K562 (cell line): ENCODE results near the gene CHAF1A. TPM values are rescaled to one million over a fixed set of nuclear protein-coding genes. Genes with fewer than 3 reads are reported as not detected.

Experiments used
- CBX1 ChIP-seq: sonication (generic); IDR thresholded peaks from 2 replicates; pipeline ENCODE4 v1.6.1; 2016; ENCODE audit warnings: antibody characterized with exemption, low read depth, mild to moderate bottlenecking
- CEBPG ChIP-seq, 3 experiments: fragments of 200-800 bp in 1 of 3; sonication (Bioruptor generic) in 1 of 3; sonication (generic) in 1 of 3; formaldehyde crosslinking in 1 of 3; IDR thresholded peaks in 2 of 3; conservative IDR thresholded peaks in 1 of 3; 2 replicates each; pipeline versions ENCODE4 v1.6.1 to v1.8.0; 2016 to 2022; ENCODE audit warnings: missing compliant biosample characterization in 2 of 3, missing genetic modification characterization in 2 of 3, mild to moderate bottlenecking in 1 of 3, missing genetic modification reagents in 1 of 3
- CTBP1 ChIP-seq: fragments of 450-650 bp; IDR thresholded peaks from 2 replicates; pipeline ENCODE4 v1.6.1; 2016; ENCODE audit warnings: borderline replicate concordance
- GATAD2B ChIP-seq: fragments of 450-650 bp; IDR thresholded peaks from 2 replicates; pipeline ENCODE4 v1.6.1; 2017; ENCODE audit warnings: mild to moderate bottlenecking, borderline replicate concordance
- HNRNPLL ChIP-seq: fragments of 200-400 bp; formaldehyde crosslinking; IDR thresholded peaks from 2 replicates; pipeline ENCODE4 v1.6.1; 2017; ENCODE audit warnings: low read length, low read depth, mild to moderate bottlenecking; ENCODE audit not compliant: poor library complexity, severe bottlenecking
- ILK ChIP-seq: fragments of 450-650 bp; IDR thresholded peaks from 2 replicates; pipeline ENCODE4 v1.6.1; 2016; ENCODE audit warnings: missing genetic modification characterization, low read depth, mild to moderate bottlenecking, missing compliant biosample characterization, moderate library complexity, borderline replicate concordance
- KHSRP ChIP-seq: fragments of 450-650 bp; IDR thresholded peaks from 2 replicates; pipeline ENCODE4 v1.6.1; 2017
- LEF1 ChIP-seq: fragments of 450-650 bp; IDR thresholded peaks from 2 replicates; pipeline ENCODE4 v1.6.1; 2016; ENCODE audit warnings: mild to moderate bottlenecking
- NFE2 ChIP-seq: IDR thresholded peaks from 2 replicates; pipeline ENCODE4 v1.6.1; 2014; ENCODE audit warnings: antibody characterized with exemption, low read depth
- RBM17 ChIP-seq: fragments of 200-400 bp; formaldehyde crosslinking; IDR thresholded peaks from 2 replicates; pipeline ENCODE4 v1.6.1; 2017; ENCODE audit warnings: low read depth, mild to moderate bottlenecking, low read length, borderline replicate concordance
- SREBF1 ChIP-seq: fragments of 150-350 bp; IDR thresholded peaks from 2 replicates; pipeline ENCODE4 v1.6.1; 2014; ENCODE audit warnings: antibody characterized with exemption, low read depth, low read length, borderline replicate concordance
- TAF15 ChIP-seq: fragments of 200-400 bp; formaldehyde crosslinking; IDR thresholded peaks from 2 replicates; pipeline ENCODE4 v1.6.1; 2017; ENCODE audit warnings: mild to moderate bottlenecking, low read depth, low read length, moderate library complexity
- TAF7 ChIP-seq: fragments of 450-650 bp; IDR thresholded peaks from 2 replicates; pipeline ENCODE4 v1.6.1; 2016; ENCODE audit warnings: missing genetic modification characterization, missing compliant biosample characterization
- TEAD1 ChIP-seq, 2 experiments: fragments of 450-650 bp in 1 of 2; sonication (generic) in 1 of 2; formaldehyde crosslinking; IDR thresholded peaks; 2 replicates each; pipeline versions ENCODE4 v1.4.0 to v1.8.0; 2020 to 2022; ENCODE audit warnings: mild to moderate bottlenecking in 2 of 2, missing genetic modification reagents in 1 of 2
- TEAD2 ChIP-seq: fragments of 450-650 bp; IDR thresholded peaks from 2 replicates; pipeline ENCODE4 v1.6.1; 2016; ENCODE audit warnings: missing genetic modification characterization, control low read depth, missing compliant biosample characterization
- TFAP4 ChIP-seq: sonication (generic); formaldehyde crosslinking; IDR thresholded peaks from 2 replicates; pipeline ENCODE4 v1.8.0; 2022; ENCODE audit warnings: missing genetic modification reagents, mild to moderate bottlenecking, moderate library complexity, borderline replicate concordance
- ZEB2 ChIP-seq: fragments of 450-650 bp; IDR thresholded peaks from 2 replicates; pipeline ENCODE4 v1.6.1; 2016
- ZNF398 ChIP-seq: fragments of 250-450 bp; sonication (Bioruptor Pico); IDR thresholded peaks from 2 replicates; pipeline ENCODE4 v1.8.0; 2021; ENCODE audit warnings: moderate library complexity, mild to moderate bottlenecking, inconsistent platforms
- ZNF444 ChIP-seq: fragments of 250-450 bp; sonication (Bioruptor Pico); IDR thresholded peaks from 2 replicates; pipeline ENCODE4 v1.4.0; 2020; ENCODE audit warnings: mild to moderate bottlenecking, moderate library complexity
- ZNF561 ChIP-seq: fragments of 450-650 bp; formaldehyde crosslinking; conservative IDR thresholded peaks from 2 replicates; pipeline ENCODE4 v1.4.0; 2020; ENCODE audit warnings: mild to moderate bottlenecking, moderate library complexity
- polyA plus RNA-seq, 8 experiments: library from polyadenylated mRNA; depleted of rRNA in 4 of 8; stranded (reverse) in 5 of 8; unstranded in 3 of 8; fragments of >200 nt; fragmentation: Nextera tagmentation in 2 of 8; fragmentation: Illumina TruSeq in 1 of 8; extraction: Ambion mirVana in 2 of 8; extraction: Trizol in 1 of 8; gene quantifications; 2 replicates each; pipeline versions ENCODE4 v1.2.1 to v1.2.3, GENCODE V29; 2011 to 2014; ENCODE audit warnings: inconsistent platforms in 1 of 8, missing spikeins in 1 of 8
- total RNA-seq, 7 experiments: library from RNA; depleted of rRNA in 6 of 7; stranded (reverse); fragments of >200 nt in 6 of 7; fragmentation: Illumina TruSeq in 2 of 7; extraction: Trizol in 2 of 7; gene quantifications; 2 replicates each; pipeline versions ENCODE4 v1.2.1 to v1.2.3, GENCODE V29; 2011 to 2021; ENCODE audit warnings: low replicate concordance in 1 of 7
- TF ChIP-seq, protein P1 (sequence below): fragments of 250-450 bp; sonication (Bioruptor Pico); IDR thresholded peaks from 2 replicates; pipeline ENCODE4 v1.8.0; 2022; ENCODE audit warnings: moderate library complexity, mild to moderate bottlenecking, inconsistent platforms
- TF ChIP-seq, protein P2 (sequence below): fragments of 450-650 bp; IDR thresholded peaks from 2 replicates; pipeline ENCODE4 v1.6.1; 2016; ENCODE audit warnings: antibody characterized with exemption

The CHAF1A gene
- total and polyA plus RNA-seq, 9 of the 15 experiments (the other 6 are each of a cell fraction or from before 2014, with no cell fraction given): 1.6 to 86.9 (median 45.2) TPM

DNA sequence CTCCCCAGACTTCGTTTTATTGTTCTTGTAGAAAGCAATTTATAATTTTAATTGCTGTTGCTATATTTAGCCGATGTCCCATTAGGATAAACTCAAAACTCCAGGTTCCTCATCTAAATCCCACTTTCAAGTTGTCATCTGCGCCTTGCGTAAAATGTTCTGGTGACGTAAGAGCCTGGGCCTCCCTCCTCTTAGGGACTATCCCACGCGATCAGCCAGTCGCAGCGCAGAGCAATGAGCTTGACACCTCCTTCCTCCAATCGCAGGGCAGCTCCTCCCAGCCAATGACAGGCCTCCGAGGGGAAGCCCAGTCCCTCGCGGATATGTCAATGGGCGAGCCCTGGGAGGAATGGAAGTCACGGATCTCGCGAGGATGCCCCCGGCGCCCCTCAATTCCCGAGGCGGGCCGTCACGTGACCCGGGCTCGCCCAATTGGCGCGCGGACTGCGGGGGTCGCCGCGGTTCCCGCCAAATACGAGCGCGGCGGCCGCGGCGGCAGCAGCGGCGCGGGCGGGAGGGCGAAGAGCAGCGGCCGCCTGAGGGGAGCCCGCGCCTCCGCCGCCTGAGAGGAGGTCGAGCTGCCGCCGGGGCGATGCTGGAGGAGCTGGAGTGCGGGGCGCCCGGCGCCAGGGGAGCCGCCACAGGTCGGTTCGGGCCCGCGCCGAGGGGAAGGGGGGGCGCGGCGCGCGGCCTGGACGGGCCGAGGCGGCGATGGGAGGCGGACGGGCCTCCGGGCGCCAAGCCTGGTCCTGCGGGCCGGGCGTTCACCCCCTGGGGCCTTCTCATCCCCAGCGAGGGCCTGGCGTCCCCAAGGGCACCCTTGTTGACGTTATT, at the start of gene CHAF1A (continued):
- TF ChIP-seq ZNF398 (CRISPR knock-in tag) (no peak), TAF15 (no peak), TFAP4 (CRISPR knock-in tag) (peak; percentile 59; the same call in 1 of the 2 replicates), TEAD1 (CRISPR knock-in tag; IDR thresholded peaks at IDR 0.05) (peak in 1 of 2 experiments; percentile 43; a peak in 1 of 4 replicates), ILK (tag) (no peak), SREBF1 (no peak), GATAD2B (peak; percentile 95), ZNF444 (CRISPR knock-in tag) (no peak), CEBPG (CRISPR knock-in tag; IDR thresholded peaks at IDR 0.05) (peak; percentile 77), CEBPG (tag; conservative IDR thresholded peaks at IDR 0.05 in 1 of 2, IDR thresholded peaks at IDR 0.05 in 1 of 2) (peak; percentile 92), ZEB2 (no peak), ZNF561 (CRISPR knock-in tag) (no peak), NFE2 (no peak), RBM17 (no peak), HNRNPLL (peak; percentile 53), CBX1 (no peak; the same call in 1 of the 2 replicates), LEF1 (no peak), KHSRP (no peak; the same call in 1 of the 2 replicates), TAF7 (peak; percentile 66; the same call in 1 of the 2 replicates), TEAD2 (no peak), CTBP1 (no peak)
- TF ChIP-seq, protein P1, sequence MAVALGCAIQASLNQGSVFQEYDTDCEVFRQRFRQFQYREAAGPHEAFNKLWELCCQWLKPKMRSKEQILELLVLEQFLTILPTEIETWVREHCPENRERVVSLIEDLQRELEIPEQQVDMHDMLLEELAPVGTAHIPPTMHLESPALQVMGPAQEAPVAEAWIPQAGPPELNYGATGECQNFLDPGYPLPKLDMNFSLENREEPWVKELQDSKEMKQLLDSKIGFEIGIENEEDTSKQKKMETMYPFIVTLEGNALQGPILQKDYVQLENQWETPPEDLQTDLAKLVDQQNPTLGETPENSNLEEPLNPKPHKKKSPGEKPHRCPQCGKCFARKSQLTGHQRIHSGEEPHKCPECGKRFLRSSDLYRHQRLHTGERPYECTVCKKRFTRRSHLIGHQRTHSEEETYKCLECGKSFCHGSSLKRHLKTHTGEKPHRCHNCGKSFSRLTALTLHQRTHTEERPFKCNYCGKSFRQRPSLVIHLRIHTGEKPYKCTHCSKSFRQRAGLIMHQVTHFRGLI (CRISPR knock-in tag): no peak
- TF ChIP-seq, protein P2, sequence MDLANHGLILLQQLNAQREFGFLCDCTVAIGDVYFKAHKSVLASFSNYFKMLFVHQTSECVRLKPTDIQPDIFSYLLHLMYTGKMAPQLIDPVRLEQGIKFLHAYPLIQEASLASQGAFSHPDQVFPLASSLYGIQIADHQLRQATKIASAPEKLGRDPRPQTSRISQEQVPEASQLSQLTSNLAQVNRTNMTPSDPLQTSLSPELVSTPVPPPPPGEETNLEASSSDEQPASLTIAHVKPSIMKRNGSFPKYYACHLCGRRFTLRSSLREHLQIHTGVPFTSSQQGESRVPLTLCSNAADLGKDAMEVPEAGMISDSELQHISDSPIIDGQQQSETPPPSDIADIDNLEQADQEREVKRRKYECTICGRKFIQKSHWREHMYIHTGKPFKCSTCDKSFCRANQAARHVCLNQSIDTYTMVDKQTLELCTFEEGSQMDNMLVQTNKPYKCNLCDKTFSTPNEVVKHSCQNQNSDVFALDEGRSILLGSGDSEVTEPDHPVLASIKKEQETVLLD: no peak
